Lung microvascular endothelial cell (primary cell): Measurements from ENCODE around the gene LRRC49. TPM values are rescaled to one million over a fixed set of nuclear protein-coding genes. Genes with fewer than 3 reads are reported as not detected.
A peak's percentile ranks its signal among the peaks of the same experiment; 100 is the strongest.
"Not testable (repeated sequence)": the region's sequence is repeated elsewhere in the genome, so short reads cannot be mapped to it uniquely, and the experiment has no call there.

Experiments
- DNase-seq, 2 donors: peaks; one replicate each; pipeline versions ENCODE4 v3.0.0 to v3.0.0-alpha.2; 2010; ENCODE audit warnings: low read depth in 2 of 2
- total RNA-seq: library from RNA; depleted of rRNA; stranded (reverse); fragments of >200 nt; gene quantifications from 2 replicates; pipeline ENCODE4 v1.2.1, GENCODE V29; 2014

Gene LRRC49
- total RNA-seq, 1 donor from 2014 or later = 3.0 TPM

DNA sequence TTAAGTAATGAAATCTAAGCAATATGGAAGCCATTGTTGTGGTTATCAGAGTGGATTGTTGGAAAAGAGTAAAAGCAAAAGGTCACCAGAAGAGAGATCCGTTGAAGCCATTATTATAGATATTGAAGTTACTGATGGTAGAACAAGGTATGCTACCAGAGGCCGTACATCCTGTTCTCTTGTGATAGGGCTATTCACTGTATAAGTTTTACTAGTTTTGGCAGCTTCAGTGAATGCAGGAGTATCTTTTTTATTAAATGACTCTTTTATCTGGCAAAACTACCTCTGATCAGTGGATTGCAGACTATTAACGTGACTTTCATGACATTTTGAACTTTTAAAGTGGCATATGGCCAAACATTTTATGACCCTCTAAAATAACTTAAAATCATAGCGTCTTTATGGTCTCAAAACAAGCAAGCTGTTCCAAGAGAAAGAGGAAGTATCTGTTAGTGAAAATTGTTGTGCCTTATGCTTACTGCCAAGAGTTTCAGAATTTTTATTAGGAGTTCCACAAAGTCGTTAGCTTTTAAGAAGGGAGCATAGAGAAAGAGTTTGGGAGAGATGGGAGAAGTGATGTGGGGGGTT, 102.9 kb downstream of the LRRC49 start:
- peak in 1 of 2 donors; percentile 75 for DNase-seq

DNA sequence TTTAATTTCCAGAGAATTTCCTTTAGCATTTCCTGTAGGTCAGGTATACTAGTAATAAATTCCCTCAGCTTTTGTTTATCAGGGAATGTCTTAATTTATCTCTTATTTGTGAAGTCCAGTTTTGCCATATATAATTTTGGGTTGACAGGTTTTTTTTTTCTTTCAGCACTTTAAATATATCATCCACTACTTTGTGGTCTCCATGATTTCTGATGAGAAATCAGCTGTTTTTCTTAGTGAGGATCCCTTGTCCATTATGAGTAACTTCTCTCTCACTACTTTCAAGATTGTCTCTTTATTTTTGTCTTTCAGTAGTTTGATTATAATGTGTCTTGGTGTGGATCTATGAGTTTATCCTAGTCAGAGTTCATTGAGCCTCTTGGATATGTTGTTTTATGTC, 105.7 kb downstream of the LRRC49 start:
- no peak for DNase-seq

DNA sequence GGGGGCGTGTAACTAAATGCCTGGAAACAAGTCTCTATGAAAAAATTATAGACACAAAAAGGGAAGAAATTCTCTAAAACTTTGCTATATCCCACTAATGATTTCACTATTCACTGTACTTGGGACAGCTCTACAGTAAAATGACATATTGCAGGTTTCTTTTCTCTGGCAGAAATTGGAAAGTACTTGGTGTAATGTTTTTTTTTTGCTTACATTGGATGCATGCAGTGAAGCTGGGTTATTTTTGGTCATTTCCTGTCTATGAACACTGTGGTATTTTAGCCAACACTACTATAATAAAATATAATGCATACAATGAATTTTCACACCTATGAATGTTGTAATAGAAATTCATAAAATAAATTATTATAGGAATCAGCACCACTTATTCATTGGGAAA, 109.7 kb downstream of the LRRC49 start:
- DNase-seq = peak; percentile 48 to 82

DNA sequence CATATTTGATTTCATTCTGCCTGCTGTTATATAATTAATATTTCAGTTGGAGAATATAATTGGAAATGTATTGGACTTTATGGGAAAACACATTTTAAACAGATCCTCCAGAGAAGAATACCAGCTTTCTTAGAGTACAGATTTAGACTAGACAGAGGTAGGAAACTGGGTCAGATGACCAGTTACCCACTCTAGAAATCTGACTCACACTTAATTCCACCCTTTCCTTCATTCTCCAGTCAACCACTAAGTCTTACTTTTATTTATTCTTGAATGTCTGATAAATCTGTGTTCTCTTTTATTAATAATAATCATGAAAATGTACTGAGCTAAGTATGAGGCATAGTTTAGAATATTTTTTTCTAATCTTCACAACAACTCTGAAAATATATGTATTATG, 110.7 kb downstream of the LRRC49 start:
- peak in 1 of 2 donors; percentile 52 for DNase-seq

DNA sequence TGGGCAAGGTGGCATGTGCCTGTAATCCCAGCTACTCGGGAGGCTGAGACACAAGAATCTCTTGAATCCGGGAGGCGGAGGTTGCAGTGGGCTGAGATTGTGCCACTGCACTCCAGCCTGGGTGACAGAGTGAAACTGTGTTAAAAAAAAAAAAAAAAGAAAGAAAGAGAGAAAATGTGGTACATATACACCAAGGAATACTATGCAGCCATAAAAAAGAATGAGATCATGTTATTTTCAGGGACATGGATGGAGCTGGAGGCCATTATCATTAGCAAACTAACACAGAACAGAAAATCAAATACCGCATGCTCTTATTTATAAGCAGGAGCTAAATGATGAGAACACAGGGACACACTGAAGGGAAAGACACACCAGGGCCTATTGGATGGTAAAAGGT, 111.9 kb downstream of the LRRC49 start:
- DNase-seq = not testable (repeated sequence)

DNA sequence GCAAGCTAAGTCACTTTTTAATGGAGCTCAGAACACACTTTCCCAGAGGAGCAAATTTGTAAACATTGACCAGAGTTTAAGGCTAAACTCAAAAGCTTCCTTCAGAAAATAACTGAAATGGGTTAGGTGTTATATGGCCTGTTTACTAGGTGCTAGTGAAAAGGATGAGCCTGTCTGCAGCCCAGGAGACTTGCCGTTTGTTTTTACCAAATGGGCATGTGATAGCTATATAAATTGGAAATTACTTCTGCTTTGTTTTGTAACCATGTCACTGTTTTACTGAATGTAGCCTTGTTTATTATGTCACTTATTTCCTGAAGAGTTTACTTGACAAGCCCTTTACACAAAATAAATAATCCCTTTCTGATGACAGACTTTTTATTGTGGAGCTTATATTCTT, 113.3 kb downstream of the LRRC49 start:
- DNase-seq = no peak

DNA sequence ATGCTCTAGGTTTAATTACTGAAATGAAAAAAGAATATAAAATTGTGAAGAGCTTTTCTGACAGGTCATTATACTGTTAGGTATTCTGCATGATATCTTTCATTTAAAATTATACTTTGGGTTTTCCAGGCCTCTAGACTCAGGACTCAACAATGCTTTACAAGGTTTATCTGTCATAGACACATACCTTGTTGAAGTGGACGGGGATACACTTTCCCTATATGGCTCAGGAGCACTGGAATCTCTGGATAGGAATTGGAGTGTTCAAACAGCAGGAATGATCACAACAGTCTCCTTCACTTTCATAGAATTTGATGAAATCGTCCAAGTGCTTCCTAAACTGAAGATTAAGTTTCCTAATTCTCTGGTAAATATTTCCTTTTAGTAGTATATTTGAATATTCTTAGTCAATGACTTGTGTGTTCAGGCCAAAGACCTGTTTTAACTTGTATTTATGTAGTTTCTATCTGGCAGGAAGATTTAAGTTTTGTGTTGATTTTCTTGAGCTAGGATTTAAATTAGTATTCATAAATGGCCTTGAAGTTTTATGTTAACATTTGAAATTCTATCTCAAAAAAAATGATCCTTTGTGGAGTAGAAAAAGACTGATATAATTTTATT, 115.7 kb downstream of the LRRC49 start:
- DNase-seq = no peak

DNA sequence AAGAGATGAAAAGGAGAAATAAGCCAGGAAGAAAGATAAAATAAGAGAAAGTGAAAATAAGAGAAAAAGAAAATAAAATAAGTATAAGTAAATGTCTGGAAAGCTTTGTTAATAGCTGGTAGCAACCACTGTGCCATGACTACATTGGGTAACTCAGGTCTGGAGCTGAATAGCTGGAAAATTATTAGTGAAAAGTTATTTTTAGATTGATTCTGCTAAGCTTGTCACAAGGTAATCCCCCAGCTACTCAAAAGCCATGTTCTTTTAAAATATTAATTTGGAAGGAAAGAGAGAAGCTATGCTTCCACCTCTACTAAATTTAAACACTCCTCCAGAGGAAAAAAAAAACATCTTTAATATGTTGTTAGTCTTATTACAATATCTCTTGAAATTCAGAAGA, 117.8 kb downstream of the LRRC49 start:
- no peak for DNase-seq

DNA sequence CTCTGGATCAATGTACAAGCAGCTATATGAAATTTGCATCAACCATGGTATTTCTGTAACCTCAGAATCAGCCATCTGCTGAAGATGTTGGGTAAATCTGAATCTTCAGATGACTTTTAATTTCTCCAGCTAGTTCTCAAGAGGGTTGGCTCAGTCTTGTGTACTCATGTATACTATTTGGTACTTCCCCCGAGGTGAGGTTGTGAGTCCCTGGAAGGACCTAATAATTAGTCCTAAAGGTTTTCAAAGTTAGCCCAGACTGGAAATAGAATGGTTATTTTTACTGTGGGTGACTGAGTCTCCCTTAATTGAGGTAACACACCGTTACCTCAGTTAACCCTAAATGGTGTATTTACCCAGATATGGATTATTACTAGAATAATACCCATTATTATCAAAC, 118.4 kb downstream of the LRRC49 start:
- no peak for DNase-seq

DNA sequence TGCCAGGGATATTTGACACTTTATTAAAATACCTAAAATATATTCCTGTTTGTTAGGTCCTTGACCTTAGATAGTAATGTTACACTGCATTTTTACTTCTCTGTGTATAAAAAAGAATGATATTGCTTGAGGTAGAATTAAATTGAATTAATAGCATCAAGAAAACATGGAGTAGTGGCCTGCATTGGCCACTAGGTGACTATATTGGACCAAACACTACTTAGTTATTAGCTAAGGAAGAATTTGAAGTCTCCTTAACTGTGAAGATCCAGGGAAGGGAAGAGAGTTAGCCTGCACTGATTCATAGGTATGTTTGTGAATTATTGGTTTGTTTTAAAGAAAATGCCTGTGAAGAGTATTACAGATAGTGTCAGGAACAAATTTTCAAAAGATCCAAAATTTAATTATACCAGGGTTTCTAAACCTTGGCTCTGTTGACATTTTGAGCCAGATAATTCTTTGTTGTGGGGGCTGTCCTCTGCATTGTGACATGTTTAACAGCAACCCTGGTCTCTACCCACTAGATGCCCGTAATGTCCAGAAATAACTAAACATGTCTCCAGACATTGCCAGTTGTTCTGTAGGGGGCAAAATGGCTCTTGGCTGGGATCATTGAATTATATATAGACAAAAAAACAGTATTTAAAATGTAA, 119.0 kb downstream of the LRRC49 start:
- DNase-seq = peak; percentile 55 to 59

DNA sequence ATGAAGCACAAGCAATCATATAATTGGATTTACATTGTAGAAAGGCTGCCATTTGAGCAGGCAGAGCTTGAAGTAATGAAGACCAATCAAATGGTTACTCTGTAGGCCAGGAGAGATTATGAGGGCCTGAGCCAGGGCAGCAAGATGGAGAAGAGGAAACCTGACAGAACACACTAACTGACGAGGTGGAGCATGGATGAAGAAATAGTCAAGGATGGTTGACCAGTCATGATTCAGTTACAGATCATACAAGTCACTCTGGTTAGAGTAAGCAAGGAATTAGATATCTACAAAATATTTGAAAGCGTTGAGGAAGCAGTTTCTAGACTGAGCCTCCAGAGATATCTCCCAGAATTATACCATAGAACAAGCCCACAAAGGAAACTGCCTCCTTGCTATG, 120.8 kb downstream of the LRRC49 start:
- no peak for DNase-seq

DNA sequence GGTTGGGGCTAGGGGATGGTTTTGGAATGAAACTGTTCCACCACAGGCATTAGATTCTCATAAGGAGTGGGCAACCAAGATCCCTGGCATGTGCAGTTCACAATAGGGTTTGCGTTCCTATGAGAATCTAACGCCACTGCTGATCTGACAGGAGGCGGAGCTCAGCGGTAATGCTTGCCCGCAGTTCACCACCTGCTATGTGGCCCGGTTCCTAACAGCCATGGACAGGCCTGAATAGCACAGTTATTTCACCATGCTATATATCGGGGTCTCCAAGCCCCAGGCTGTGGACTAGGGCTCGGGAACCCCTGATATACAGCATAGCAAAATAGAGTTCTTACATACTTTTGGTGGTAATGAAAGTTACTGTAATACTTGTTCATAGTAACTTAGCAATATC, 122.7 kb downstream of the LRRC49 start:
- no peak for DNase-seq

DNA sequence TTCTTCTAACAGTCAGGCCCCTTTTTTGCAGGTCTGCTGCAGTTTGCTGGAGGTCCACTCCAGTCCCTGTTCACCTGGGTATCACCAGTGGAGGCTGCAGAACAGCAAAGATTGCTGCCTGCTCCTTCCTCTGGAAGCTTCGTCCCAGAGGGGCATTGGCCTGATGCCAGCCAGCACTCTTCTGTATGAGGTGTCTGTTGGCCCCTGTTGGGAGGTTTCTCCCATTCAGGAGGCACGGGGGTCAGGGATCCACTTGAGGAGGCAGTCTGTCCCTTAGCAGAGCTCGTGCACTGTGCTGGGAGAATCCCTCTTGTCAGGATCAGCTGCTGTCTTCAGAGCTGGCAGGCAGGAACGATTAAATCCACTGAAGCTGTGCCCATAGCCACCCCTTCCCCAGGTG, 138.6 kb downstream of the LRRC49 start:
- DNase-seq = not testable (repeated sequence)

DNA sequence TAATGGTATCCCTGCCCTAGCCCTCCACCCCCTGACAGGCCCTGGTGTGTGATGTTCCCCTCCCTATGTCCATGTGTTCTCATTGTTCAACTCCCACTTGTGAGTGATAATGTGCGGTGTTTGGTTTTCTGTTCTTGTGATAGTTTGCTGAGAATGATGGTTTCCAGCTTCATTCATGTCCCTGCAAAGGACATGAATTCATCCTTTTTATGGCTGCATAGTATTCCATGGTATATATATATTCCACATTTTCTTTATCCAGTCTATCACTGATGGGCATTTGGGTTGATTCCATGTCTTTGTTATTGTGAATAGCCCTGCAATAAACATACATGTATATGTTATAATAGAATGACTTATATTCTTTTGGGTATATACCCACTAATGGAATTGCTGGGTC, 142.9 kb downstream of the LRRC49 start:
- DNase-seq = not testable (repeated sequence)

DNA sequence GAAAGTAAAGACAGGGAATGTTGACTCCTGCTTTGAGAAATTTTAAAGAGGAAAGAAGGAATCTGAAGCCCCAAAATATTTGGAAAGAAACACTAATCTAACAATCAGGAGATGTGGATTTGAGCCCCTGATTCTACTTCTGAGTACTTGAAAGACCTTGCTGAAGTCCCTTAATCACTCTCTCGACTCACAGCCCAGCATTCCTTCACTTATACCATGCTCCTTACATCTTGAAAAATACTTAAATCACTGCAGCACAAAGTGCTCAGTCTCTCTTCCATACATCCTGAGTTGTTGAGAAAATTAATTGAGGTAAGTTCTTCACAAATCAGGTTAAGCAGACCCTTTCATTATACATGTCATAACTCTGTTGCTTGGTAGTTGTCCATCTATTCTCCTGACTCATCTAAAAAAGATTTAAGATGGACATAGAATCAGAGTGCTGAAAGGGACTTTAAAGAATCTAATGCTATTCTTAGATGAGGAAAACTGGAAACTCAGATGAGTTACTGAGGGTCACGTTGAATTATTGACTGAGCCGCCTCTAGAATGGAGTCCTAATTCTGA, 149.8 kb downstream of the LRRC49 start:
- no peak for DNase-seq

DNA sequence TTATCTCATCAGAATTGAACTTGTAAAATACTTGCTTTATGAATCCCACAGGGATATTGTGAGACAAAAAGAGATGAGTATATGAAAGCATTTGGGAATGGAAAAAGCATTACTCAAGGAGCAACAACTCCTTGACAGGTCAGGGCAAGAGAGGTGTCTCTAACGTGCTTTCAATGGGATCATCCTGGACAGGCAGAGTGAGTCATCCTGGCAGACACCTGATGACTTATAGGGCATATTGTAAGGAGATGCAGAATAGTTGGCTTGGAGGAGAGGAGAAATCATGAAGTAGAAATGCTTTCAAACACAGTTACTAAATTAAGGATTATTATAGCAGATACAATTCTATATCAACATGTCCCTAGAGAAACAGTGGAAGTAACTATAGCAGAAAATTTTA, 150.7 kb downstream of the LRRC49 start:
- DNase-seq = no peak

DNA sequence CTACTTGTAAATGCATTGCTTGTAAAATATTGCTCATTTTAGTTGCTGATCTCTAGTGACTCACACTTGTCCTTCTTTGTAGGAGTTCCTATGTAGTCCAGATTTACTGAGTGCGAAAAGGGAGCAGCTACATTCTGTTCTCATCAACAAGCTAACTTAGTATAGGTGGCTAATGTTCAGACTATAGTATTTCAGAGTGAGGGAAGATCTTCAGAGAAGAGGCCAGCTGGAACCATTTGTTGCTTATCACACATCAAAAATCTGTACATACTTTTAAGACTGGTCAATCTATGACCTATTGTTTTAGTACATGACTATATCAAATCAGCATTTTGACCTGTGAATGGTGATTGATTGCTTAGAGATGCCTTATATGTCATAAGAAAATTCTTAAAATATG, 151.4 kb downstream of the LRRC49 start:
- DNase-seq = no peak

DNA sequence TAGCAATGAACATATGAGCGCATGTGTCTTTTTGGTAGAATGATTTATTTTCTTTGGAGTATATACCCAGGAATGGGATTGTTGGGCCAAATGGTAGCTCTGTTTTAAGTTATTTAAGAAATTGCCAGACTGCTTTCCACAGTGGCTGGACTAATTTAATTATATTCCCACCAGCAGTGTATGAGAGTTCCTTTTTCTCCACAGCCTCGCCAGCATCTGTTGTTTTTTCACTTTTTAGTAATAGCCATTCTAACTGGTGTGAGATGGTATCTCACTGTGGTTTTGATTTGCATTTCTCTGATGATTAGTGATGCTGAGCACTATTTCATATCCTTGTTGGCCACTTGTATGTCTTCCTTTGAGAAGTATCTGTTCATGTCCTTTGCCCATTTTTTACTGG, 153.5 kb downstream of the LRRC49 start:
- DNase-seq = not testable (repeated sequence)

DNA sequence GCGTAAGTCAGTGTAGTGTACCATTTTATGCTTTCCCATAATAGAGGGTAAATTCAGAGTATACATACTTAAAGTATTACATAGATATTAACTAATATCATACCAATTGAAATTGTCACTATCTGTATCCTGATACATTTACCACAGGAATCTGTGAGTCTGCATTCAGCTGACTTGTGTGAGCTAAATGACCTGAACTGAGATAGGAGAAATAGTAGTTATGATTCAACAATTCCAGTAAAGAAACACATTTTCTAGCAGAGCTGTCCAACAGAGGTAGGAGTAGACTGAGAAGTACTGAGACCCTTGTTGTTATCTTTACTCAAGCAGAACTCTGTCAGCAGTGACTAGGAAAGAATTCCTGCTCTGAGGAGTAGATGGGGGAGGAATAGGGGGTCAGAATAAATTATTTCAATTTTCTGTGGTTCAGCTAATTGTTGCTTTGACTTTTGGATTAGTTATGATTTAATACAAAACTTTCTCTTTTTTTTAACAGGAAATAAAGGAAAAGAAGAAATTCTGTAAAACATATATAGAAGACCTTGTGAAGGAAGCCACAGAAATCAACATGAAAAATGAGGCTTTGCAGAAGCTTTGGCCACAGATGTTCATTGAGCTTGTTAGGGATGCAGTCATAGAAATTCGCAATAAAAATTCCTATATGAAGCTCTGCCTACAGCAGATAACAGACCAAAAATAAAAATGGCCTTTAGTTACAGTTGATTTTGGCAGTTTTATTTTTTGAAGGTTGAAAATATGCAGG, 156.5 kb downstream of the LRRC49 start:
- peak in 1 of 2 donors; percentile 29 for DNase-seq

DNA sequence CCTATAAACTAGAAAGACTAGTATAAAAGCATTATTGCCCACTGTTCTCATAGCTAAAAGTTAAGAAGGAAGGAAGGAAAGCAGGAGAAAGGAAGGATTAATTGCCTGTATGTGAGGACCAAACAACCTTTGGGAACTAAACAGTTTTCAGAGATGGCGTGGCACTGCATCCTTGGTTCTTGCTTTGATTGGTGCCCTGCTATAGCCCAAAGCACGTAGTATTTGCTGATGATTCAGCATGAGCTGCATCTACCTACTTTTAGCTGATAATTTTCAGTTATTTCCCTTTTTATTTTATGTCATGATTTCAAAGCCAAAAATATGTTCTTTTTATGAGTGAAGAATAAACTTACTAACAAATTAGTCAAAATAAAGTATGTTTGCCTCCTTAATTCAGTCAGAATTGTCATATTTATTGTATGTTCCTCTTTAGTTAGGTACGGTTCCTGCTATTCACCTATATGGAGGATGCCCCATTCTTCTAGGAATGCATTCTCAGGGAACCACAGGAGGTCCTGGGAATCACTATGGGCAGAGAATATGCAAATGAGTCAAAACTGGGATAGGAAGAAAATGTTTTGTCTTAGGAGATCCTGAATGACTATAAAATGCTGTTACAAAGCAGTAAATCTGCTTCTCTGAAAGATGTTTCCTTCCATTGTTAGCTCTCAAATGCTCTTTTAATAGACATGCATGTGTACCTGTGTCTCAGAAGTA, 157.2 kb downstream of the LRRC49 start:
- no peak for DNase-seq

DNA sequence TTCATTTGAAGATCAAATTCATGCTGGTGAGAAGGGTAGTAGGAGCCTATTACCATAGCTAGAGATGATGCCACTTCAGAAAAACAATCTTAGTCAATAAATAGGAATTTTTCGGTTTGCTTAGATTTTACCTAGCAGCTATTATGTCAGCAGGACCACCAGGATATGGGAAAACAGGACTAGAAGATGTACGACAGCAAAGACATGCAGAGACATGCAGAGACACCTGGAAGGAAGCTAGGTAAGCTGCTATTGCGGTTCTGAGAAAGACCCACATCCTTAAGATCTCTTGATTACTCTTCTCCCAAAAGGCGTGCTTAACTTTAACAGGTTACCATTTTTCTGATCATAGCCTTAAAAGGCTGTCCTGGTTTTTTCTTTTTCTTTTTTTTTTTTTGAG, 157.8 kb downstream of the LRRC49 start:
- no peak for DNase-seq
